ENCODE measurements around the gene SSBP1. TPM values are rescaled to one million over a fixed set of nuclear protein-coding genes. Genes with fewer than 3 reads are reported as not detected.

The SSBP1 gene
- total RNA-seq, 1 experiment from 2014 or later, result 245 TPM

DNA sequence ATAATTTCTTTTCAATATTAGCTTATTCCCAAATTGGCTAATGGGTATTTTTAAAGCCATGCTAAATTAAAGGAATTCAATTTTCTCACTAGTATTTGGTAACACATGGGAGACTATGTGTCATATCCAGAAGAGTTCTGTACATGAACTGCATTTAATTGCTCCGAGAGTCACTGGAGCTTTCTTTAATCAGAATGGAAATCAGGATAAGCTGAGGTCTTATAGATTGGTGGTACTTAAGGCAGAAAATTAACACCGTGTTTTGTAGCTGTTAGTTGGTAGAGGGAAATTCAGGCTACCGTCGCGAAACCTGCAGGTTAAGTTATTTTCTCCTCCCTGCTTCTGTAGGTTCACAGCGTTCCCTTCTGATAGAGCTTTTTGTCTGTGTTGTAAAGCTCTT is 29.8 kb upstream of the SSBP1 start, which contains the start of gene WEE2 (continued):
- TF ChIP-seq, protein P1, sequence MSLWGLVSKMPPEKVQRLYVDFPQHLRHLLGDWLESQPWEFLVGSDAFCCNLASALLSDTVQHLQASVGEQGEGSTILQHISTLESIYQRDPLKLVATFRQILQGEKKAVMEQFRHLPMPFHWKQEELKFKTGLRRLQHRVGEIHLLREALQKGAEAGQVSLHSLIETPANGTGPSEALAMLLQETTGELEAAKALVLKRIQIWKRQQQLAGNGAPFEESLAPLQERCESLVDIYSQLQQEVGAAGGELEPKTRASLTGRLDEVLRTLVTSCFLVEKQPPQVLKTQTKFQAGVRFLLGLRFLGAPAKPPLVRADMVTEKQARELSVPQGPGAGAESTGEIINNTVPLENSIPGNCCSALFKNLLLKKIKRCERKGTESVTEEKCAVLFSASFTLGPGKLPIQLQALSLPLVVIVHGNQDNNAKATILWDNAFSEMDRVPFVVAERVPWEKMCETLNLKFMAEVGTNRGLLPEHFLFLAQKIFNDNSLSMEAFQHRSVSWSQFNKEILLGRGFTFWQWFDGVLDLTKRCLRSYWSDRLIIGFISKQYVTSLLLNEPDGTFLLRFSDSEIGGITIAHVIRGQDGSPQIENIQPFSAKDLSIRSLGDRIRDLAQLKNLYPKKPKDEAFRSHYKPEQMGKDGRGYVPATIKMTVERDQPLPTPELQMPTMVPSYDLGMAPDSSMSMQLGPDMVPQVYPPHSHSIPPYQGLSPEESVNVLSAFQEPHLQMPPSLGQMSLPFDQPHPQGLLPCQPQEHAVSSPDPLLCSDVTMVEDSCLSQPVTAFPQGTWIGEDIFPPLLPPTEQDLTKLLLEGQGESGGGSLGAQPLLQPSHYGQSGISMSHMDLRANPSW (CRISPR knock-in tag; conservative IDR thresholded peaks at IDR 0.05; ENCODE audit: low read depth), result no peak
- TF ChIP-seq, protein P2, sequence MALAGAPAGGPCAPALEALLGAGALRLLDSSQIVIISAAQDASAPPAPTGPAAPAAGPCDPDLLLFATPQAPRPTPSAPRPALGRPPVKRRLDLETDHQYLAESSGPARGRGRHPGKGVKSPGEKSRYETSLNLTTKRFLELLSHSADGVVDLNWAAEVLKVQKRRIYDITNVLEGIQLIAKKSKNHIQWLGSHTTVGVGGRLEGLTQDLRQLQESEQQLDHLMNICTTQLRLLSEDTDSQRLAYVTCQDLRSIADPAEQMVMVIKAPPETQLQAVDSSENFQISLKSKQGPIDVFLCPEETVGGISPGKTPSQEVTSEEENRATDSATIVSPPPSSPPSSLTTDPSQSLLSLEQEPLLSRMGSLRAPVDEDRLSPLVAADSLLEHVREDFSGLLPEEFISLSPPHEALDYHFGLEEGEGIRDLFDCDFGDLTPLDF (CRISPR knock-in tag; IDR thresholded peaks at IDR 0.05), result no peak
- TF ChIP-seq, protein P3, sequence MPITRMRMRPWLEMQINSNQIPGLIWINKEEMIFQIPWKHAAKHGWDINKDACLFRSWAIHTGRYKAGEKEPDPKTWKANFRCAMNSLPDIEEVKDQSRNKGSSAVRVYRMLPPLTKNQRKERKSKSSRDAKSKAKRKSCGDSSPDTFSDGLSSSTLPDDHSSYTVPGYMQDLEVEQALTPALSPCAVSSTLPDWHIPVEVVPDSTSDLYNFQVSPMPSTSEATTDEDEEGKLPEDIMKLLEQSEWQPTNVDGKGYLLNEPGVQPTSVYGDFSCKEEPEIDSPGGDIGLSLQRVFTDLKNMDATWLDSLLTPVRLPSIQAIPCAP (CRISPR knock-in tag; IDR thresholded peaks at IDR 0.05), result no peak

DNA sequence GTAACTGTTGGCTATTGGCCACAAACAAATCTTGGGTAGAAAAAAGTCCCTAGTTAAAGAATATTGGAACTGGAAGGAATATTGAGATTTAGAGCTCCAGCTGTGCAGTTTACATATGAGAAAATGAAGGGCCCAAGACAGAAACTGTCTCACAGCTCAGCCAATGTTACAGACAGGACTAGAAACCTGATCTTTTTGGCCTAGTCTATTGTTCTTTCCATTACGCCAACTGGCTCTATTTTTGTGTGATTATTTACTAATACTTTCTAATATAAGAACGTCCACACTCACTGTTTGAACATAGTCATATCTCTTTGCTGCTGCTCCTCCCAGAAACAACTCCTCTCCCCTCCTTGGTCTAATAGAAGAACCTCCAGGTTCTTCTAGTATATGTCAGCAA is 28.8 kb upstream of the SSBP1 start:
- H3K27me3 Mint-ChIP-seq (ENCODE audit: low read depth), result peaks cover 2% of the 10 kb centered on the region; the same call in 1 of the 2 replicates
- peaks cover 39% of the 10 kb centered on the region for H3K4me1 Mint-ChIP-seq
- TF ChIP-seq, protein P4, sequence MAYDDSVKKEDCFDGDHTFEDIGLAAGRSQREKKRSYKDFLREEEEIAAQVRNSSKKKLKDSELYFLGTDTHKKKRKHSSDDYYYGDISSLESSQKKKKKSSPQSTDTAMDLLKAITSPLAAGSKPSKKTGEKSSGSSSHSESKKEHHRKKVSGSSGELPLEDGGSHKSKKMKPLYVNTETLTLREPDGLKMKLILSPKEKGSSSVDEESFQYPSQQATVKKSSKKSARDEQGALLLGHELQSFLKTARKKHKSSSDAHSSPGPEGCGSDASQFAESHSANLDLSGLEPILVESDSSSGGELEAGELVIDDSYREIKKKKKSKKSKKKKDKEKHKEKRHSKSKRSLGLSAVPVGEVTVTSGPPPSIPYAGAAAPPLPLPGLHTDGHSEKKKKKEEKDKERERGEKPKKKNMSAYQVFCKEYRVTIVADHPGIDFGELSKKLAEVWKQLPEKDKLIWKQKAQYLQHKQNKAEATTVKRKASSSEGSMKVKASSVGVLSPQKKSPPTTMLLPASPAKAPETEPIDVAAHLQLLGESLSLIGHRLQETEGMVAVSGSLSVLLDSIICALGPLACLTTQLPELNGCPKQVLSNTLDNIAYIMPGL (CRISPR knock-in tag; IDR thresholded peaks at IDR 0.05), result no peak
- TF ChIP-seq IRF2 (CRISPR knock-in tag; IDR thresholded peaks at IDR 0.05; ENCODE audit: borderline replicate concordance, low read depth), result no peak
- TF ChIP-seq, protein P5, sequence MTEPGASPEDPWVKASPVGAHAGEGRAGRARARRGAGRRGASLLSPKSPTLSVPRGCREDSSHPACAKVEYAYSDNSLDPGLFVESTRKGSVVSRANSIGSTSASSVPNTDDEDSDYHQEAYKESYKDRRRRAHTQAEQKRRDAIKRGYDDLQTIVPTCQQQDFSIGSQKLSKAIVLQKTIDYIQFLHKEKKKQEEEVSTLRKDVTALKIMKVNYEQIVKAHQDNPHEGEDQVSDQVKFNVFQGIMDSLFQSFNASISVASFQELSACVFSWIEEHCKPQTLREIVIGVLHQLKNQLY (CRISPR knock-in tag; IDR thresholded peaks at IDR 0.05), result no peak
- no peak for TF ChIP-seq RORB (CRISPR knock-in tag; IDR thresholded peaks at IDR 0.05)
- TF ChIP-seq, protein P6, sequence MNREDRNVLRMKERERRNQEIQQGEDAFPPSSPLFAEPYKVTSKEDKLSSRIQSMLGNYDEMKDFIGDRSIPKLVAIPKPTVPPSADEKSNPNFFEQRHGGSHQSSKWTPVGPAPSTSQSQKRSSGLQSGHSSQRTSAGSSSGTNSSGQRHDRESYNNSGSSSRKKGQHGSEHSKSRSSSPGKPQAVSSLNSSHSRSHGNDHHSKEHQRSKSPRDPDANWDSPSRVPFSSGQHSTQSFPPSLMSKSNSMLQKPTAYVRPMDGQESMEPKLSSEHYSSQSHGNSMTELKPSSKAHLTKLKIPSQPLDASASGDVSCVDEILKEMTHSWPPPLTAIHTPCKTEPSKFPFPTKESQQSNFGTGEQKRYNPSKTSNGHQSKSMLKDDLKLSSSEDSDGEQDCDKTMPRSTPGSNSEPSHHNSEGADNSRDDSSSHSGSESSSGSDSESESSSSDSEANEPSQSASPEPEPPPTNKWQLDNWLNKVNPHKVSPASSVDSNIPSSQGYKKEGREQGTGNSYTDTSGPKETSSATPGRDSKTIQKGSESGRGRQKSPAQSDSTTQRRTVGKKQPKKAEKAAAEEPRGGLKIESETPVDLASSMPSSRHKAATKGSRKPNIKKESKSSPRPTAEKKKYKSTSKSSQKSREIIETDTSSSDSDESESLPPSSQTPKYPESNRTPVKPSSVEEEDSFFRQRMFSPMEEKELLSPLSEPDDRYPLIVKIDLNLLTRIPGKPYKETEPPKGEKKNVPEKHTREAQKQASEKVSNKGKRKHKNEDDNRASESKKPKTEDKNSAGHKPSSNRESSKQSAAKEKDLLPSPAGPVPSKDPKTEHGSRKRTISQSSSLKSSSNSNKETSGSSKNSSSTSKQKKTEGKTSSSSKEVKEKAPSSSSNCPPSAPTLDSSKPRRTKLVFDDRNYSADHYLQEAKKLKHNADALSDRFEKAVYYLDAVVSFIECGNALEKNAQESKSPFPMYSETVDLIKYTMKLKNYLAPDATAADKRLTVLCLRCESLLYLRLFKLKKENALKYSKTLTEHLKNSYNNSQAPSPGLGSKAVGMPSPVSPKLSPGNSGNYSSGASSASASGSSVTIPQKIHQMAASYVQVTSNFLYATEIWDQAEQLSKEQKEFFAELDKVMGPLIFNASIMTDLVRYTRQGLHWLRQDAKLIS (CRISPR knock-in tag; IDR thresholded peaks at IDR 0.05; ENCODE audit: borderline replicate concordance), result no peak
- TF ChIP-seq, protein P7, sequence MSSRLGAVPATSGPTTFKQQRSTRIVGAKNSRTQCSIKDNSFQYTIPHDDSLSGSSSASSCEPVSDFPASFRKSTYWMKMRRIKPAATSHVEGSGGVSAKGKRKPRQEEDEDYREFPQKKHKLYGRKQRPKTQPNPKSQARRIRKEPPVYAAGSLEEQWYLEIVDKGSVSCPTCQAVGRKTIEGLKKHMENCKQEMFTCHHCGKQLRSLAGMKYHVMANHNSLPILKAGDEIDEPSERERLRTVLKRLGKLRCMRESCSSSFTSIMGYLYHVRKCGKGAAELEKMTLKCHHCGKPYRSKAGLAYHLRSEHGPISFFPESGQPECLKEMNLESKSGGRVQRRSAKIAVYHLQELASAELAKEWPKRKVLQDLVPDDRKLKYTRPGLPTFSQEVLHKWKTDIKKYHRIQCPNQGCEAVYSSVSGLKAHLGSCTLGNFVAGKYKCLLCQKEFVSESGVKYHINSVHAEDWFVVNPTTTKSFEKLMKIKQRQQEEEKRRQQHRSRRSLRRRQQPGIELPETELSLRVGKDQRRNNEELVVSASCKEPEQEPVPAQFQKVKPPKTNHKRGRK (CRISPR knock-in tag; IDR thresholded peaks at IDR 0.05; ENCODE audit: borderline replicate concordance), result no peak
- no peaks in the 10 kb centered on the region for H3K36me3 Mint-ChIP-seq
- DNase-seq (ENCODE audit: low spot score) (no peak), ATAC-seq (no peak)
- no peaks in the 10 kb centered on the region for H3K9me3 Mint-ChIP-seq
- CTCF ChIA-PET, result interaction anchor here (1.0 to 2.3 kb wide), 2 partner anchors 29 to 34 kb away, joined by 3 to 6 read pairs; partner anchors contain the start of gene SSBP1
- H3K4me3 Mint-ChIP-seq, result no peak overlapping the region
- POLR2A ChIA-PET, result no interaction called here
- no peak overlapping the region for H3K27ac Mint-ChIP-seq

Data from WTC11 (cell line).